Hematopoietic multipotent progenitor cell treated with erythropoietin and hydrocortisone succinate and interleukin-3 and kit ligand, for 17 days (in vitro differentiated cells): ENCODE data around the gene ABCC8.
"Not testable (repeated sequence)": the region's sequence is repeated elsewhere in the genome, so short reads cannot be mapped to it uniquely, and the experiment has no call there.

Experiments used
- DNase-seq: peaks from one replicate; pipeline ENCODE4 v3.0.0-alpha.2; 2015; ENCODE audit warnings: low spot score

Gene ABCC8

DNA sequence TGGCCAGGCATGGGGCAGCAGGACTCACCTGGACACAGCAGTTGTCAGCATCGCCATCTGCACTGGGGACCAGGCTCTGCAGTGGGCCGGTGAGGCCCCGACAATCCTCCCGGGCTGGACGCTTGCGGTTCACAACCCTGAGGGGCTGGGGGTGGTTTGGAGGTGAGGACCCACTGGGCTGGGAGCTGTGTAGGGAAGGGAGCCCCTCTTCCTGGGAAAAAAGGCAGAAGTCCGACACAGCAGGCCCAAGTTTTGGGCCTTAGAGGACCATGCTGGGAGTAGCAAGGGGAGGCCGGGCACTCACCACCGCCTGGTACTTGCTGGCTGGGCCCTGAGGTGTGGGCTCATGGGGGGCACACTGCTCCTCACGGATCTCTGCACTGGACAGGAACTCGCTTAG is 48.4 kb downstream of the ABCC8 start:
- DNase-seq, result no peak

DNA sequence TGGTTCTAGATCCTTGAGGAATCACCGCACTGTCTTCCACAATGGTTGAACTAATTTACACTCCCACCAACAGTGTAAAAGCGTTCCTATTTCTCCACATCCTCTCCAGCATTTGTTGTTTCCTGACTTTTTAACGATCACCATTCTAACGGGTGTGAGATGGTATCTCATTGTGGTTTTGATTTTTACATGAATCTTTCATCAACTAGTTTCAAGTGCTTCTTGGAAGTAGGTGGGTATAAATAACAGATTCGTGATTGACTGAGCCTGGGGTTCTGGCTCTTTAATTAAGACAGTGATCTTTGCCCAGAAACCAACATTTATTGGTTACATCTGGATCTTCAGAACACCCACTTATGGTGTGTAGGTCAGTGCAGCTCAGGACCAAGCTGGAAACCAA is 50.4 kb downstream of the ABCC8 start:
- DNase-seq, result not testable (repeated sequence)

DNA sequence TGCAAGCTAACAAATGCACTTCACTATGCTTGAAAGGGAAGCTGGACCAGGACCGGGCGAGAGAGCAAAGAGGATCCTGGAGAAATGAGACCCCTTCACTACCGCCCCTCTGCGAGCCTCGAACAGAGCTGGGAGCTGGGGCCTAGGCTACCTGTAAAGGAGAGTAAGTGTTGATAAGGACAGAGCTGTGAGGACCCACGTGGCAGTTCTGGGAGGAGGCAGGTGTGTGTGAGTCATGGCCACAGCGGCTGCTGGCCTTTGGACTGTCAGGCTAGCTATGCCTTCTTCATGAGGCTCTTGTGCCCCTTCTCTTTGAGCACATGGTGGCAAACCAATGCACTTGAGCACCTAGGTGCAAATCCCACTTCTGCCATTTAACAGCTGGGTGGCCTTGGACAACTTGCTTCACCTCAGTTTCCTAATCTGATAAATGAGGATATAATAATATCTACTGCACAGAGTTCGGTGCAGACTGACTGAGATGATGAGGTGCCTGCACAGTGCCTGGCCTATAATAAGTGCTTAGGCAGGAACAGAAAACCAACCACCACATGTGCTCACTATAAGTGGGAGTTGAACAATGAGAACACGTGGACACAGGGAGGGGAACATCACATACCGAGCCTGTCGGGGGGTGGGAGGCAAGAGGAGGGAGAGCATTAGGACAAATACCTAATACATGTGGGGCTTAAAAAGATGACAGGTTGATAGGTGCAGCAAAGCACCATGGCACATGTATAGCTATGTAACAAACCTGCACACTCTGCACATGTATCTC is 52.9 kb downstream of the ABCC8 start:
- DNase-seq, result no peak

DNA sequence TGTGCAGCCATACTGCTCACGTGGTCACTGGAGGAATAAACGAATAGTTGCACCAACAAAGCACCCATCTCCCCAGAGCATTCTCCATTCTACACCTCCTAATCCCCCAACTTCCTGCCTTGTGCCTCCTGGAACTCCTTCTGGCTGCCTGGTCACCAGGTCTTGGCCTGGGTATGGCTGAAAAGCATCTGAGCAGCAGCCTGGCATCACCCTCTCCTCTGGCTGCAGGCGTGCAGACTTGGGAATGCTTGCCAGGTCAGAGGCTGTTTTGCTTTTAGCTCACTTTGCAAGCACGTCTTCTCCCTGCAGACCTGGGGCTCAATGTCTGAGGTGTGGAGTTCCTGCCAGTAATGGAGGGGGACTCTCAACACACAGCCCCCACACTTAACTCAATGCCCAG is 54.9 kb downstream of the ABCC8 start:
- no peak for DNase-seq

DNA sequence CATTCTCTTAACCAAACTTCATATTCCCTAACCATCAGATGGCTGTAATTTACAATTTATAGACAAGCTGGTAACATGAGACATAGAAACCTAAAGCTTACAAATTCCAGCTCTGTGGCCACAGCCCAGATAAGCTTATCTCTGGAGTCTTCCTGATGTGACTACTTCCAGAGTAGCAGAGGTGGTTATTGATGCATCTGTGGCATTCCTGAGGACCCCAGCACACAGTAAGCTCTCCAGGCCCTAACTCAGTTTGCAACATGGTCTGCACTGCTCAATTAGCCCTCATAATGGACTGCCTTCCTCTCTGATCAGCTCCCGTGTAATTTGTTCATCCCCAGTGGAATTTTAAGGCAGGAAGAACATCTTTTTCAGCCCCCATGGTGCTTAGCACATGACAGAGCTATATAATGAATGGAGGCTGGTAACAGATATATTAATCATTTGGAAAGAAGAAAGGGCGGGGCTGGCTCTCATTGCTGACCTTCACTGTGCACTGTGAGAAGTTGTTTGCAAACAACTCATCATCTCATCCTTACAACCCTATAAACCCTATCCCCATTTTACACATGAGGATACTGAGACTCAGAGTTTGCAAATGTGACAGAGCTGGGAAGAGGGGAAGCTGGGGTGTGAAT is 58.1 kb downstream of the ABCC8 start:
- no peak for DNase-seq

DNA sequence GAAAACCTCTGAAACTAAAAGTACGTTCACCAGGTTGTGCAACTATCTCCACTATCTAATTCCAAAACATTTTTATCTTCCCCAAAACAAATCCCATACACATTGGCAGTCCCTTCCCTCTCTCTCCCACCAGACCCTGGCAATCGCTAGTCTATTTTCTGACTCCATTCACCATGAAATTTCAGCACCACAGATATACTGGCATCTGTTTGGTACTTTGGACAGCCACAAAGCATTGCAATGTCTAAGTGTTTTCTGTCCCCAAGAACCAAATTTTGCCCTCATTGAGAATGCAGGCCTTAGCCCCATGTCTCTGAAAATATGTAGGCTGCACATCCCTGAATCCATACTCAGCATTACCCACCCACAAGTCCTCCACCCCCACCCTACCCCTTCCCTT is 60.2 kb downstream of the ABCC8 start:
- DNase-seq, result no peak

DNA sequence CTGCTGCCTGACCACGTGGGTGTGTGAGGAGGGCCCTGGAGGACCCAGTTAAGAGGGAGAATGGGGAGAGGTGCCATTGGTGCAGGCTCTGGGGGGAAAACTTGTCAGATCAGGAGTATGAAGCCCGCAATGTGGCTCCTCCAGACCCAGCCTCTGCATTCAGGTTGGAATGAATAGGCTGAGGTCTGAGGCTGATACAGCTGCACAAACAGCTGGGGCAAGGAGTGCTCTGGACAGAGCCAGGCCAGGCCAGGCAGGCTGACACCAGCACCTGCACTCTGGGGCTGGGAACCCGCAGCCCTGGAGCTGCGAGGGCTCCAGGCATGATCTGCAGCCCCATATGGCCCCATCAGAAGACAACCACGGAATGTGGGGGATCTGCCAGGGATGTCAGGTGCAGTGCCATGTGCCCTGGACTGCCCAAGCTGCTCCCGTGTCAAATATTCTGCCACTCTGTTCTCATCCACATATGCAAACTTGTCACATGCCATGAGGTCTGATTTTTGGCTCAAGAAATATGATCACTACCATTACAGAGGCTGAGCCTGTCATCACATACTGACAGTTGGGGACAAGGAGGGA is 61.0 kb downstream of the ABCC8 start:
- DNase-seq, result no peak

DNA sequence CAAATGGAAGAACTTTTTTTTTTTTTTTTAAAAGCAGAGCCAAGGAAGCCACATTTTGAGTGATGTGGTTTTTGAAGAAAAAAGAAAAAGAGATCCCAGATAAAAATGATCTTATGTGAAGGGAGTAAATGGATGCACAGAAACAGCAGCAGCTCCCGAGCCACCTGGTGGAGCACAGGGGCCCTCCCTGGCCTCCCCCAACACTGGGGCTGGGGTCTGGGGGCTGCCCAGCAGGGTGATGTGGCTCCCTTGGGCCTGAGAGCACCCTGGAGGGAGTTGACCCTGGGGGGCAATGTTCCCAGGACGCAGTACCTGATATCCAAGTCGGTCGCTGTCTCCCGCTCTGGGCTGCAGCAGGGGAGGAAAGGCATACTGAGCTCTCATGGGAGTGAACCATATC is 61.7 kb downstream of the ABCC8 start:
- no peak for DNase-seq

DNA sequence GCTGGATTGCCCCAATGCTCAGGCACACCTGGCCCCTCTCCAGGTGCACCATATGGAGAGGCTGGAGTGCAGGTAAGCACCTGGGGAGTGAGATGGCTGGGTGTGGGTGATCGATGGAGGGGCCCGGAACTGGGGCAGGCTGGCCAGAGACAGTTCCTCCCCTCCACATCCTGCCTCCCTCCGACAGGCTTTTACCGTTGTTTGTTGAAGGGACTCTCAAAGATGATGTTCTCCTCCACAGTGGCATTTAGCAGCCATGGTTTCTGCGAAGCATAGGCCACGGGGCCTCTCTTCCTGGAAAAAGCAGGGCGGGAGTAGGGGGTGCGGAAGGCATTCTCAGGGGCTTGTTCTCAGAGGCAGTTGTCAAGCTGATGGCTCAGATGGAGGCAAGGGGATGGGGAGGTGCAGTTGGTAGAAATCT is 62.3 kb downstream of the ABCC8 start:
- no peak for DNase-seq

DNA sequence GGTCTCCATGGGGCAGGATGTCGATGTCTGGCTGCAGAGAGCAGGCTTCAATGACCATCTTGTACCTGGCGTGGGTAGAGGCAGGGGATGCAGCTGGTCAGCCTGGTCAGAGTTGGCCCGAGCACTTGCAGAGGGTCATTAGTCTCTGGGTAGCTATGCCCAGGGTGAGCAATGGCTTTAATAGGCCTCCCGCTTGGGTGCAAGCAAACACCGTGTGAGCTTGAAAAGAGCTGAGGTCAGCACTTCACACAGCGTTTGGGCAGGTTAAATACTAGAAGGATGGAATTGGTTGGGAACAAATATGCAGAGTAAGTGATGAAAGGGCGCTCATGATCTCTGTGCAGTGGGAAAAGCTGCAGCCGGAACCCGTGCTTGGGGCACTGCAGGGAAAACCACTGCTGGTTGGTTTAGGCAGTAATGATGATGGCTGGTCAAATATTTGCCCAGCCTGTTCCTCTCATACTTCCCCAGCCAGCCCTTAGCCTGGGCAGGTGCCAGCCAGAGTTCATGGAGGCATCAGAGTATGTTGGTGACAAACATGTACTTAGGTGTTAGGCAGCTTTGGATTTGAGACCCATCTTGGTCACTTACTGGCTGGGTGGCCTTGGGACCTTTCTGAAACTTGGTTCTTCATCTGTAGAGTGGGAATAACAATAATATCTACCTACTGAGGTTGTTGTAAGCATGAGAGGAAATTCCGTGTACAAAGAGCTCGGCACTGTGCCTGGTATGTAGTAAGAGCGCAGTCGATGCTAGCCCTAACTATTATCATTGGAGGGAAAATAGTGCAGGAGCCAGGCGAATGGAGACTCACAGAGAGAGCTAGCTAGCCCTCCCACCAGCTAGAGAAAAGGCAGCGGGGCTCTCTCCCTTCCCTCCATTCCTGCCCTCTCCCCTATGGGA is 63.0 kb downstream of the ABCC8 start:
- no peak for DNase-seq

DNA sequence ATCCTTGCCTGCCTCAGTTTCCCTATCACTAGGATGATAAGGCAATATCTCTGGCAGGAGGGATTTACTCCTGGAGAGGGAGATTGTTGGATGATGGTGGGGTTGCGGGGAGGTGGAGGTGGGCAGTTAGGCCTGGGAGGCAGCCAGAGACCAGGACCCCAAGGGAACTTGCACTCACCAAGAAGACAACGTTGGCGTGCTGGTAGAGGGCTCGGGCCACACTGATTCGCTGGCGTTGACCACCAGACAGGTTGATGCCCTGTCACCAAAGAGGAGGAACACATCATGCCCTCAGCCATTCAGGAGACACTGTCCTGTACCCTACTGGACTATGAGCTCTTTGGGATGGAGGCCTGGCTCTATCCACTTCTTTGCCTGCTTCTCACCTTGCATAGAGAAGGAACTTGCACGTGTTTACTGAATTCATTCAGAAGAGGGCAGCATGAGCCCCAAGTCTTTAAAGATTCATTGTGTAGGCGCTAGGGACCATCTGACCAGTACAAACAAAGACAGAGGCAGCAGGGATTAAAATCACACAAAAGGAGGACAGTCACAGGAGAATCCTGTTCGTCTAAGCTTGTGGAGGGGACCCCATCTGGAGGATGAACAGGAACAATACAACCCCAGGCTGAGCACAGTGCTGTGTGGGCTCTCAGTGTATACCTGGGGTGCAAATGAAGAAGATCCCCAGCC is 64.0 kb downstream of the ABCC8 start:
- DNase-seq, result no peak

DNA sequence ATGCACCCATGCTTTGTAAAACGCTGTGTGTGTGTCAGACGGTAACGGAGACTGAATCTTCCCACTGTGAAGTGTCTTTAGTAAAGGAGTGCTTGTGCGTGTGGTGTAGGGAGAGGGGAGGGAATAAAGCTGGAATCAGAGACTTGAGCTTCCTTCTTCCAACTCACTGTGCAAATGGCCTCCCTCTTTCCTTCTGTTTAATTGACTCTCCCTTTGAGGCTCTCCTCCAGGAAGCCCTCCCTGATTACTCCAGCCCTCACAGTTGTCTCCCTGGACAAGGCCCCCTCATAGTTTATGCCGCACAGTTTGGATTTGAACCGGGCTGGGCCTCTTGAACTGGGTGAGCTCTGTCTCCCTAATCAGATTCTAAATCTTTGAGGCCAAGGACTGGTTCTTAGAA is 65.2 kb downstream of the ABCC8 start:
- no peak for DNase-seq

DNA sequence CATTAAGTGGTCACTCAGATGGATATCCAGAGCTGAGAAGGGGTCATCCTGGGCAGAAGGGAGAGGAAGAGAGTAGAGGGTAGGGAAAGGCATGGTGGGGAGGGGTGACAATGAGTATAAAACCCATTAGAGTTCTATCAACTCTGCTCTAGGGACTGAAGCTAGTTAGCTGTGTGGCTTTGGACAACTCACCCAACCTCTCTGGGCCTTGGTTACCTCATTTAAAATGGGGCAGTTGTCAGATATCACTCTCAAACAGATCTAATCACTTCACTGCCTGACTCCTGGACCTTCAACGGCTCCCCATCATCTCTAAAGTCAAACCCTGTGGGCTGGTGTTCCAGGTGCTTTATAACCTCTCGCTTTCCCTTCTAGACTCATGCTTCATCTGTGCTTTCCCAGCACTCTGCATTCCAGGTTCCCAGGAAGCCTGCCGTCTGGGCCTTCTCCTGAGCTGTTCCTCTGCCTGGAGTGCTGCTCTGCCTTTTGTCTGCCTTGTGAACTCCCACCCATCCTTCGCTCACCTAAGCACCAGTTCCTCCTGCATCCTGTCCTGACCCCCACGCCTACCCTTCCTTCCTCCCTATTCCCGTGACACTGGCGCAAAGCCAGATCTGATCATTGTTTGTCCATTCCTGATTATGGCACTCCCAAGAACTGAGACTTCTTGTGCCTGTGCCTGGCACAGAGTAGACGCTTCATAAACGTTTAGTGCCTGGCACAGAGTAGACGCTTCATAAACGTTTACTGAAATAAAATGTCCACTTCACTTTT is 65.9 kb downstream of the ABCC8 start:
- no peak for DNase-seq

DNA sequence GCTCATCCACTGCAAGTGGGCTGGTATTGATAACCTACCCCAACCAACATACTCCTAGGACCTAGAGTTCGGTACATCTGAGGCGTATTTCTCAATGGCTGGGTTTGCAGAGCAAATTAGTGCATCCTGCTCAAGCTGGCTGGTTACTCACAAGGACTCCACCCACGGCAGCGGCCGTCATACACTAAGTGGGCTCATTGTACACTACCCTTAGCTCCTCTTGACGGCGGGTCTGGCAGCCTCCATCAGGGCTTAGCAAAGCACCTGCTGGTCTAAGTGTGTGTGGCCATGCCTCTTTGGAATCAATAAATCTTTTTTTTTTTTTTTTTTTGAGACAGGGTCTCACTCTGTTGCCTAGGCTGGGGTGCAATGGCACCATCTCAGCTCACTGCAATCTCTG is 68.0 kb downstream of the ABCC8 start:
- DNase-seq, result no peak

DNA sequence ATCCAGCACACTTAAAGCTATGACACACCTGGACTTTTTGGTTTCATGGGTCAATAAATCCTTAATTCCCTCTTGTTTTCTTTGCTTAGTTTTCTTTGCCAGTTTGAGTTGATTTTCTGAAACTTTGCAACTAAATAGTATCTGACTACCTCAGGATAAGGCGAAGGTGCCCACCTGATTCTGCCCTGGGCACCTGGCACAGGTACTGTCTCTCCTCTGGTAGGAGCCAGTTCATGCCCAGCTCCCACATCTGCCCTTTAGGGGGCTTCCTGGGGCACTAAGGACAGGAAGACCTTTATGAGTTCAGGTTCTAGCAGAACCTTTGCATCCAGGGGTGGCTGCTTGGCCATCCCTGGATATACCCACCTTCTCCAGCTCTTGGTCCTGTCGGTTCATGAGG is 68.6 kb downstream of the ABCC8 start:
- DNase-seq, result no peak

DNA sequence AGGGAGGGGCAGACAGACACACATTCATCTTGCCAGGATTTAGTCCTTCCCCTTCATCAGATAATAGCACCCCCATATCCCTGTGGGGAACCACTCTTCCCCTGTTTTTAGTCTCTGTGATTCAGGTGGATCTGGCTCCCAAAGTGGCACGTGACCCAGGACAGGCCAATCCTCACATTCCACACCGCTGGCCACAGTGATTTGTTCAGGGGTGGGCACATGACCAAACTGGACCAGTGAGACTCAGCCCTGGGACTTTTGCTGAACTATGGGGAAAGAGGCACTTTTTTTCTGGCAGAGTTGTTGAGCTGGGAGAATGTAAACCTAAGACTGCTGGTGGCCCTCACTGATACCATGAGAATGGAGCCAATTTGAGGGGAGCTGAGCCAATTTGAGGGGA is 69.1 kb downstream of the ABCC8 start:
- DNase-seq, result no peak

DNA sequence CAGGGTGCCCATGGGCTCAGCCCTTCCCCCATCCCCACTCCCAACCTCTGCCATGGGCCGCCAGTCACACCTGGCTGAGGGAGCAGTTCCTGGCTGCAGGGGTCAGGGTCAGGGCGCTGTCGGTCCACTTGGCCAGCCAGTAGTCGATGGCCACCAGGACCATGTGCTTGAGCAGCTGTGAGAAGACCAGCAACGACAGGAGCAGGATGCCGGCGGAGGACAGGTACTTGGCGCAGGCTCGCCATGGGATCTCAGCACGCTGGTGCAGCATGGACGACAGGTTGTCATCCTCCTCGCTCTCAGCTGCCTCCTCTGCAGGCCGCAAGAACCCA is 69.9 kb downstream of the ABCC8 start:
- DNase-seq, result no peak

DNA sequence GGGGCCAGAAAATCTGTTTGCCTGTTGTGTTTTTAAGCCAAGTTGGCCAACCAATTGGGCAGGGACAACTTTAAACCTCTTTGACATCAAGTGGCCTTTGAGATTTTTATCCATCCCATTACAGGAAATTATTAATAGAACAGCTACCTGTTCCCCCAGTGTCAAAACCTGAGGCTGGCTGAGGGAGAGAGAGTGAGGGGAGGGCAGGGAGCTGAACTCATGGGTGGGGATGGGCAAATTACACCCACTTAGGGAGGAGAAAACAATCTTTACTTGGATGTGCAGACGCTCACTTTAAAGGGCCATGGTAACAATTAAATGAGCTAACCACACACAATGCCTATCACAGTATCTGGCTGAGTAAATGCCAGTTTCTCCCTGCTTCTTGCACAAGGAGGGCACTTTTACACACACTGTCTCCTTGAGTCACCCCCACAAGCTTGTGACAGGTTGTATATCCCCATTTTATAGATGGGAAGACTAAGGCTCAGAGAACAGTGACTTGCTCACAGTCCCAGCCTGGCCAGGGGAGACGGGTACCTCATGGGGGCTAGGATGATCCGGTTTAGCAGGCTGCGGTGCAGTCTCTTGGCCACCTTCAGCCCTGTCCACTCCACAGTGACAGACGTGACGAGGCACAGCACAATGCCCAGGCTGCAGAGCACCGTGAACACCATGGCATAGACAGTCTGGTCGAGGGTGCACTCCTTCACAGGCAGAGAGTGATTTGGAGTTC is 70.4 kb downstream of the ABCC8 start:
- no peak for DNase-seq

DNA sequence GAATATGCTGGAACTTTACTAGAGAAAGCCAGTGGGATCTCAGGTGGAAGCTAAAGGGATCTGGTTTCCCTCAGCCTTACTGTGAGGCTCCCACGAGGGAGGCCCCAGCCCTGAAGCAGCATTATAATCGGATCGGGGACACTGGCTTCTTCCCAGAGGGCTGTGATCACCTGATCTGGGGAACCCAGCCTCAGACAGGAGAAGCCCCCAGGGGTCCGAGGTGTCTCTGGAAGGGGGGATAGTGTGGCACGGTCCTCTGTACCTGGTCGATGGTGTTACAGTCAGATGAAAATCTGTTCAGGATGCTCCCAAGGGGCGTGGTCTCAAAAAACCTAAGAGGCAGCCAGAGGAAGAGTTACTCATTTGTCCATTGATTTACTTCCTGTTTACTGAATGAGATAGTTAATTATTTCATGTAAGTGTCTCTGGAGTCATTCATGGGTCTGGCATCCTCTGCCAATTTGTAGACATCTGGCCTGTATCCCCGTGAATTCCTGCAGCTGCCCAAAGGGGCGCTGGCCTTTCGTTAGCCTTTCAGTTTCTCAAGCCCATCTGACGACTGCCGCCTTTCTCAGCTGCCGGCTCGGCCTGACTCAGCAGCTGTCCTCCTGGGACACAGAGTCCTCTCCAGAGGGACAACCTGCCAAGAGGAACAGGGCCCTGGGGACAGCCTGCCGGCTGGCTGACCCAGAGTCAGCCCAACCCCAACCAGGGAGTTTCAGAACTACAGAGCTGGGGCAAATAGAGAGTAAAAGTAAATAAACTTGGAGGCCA is 71.2 kb downstream of the ABCC8 start:
- DNase-seq, result no peak
